ENCODE results near the gene NRAP.

DNA sequence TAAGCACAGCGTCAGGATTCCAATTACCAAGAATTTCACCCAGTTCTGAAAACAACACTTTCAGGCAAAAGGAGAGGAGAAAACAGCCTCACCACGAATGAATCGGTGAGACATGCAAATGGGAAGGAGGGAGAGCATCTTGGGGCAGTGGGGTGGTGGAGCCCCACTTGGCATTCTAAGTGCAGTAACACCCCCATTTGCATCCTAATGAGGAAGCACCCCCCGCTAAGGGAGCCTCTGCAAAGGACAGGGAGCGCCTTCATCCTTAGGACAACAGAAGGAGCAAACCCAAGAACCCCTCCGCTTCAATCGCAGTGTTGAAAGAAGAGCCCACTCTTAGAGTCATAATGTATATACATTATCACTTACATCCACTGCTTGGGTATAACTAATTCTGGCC lies 46.8 kb downstream of the NRAP start:
- TF ChIP-seq FOXA1 (IDR thresholded peaks at IDR 0.05) (no peak), NFRKB (IDR thresholded peaks at IDR 0.05) (no peak), FOXM1 (IDR thresholded peaks at IDR 0.05; ENCODE audit: borderline replicate concordance) (no peak), FOXK2 (IDR thresholded peaks at IDR 0.05) (no peak), ELF4 (IDR thresholded peaks at IDR 0.05) (no peak), SUZ12 (IDR thresholded peaks at IDR 0.05) (no peak), L3MBTL2 (conservative IDR thresholded peaks at IDR 0.05) (no peak), BHLHE40 (IDR thresholded peaks at IDR 0.05; ENCODE audit: borderline replicate concordance) (no peak), CTBP1 (IDR thresholded peaks at IDR 0.05; ENCODE audit: borderline replicate concordance) (no peak), ARNT (IDR thresholded peaks at IDR 0.05) (no peak), SP1 (IDR thresholded peaks at IDR 0.05) (no peak)
- TF ChIP-seq, protein P1, sequence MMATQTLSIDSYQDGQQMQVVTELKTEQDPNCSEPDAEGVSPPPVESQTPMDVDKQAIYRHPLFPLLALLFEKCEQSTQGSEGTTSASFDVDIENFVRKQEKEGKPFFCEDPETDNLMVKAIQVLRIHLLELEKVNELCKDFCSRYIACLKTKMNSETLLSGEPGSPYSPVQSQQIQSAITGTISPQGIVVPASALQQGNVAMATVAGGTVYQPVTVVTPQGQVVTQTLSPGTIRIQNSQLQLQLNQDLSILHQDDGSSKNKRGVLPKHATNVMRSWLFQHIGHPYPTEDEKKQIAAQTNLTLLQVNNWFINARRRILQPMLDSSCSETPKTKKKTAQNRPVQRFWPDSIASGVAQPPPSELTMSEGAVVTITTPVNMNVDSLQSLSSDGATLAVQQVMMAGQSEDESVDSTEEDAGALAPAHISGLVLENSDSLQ (IDR thresholded peaks at IDR 0.05), result no peak
